Measurements from ENCODE around the gene SAMD4A.

Gene SAMD4A

DNA sequence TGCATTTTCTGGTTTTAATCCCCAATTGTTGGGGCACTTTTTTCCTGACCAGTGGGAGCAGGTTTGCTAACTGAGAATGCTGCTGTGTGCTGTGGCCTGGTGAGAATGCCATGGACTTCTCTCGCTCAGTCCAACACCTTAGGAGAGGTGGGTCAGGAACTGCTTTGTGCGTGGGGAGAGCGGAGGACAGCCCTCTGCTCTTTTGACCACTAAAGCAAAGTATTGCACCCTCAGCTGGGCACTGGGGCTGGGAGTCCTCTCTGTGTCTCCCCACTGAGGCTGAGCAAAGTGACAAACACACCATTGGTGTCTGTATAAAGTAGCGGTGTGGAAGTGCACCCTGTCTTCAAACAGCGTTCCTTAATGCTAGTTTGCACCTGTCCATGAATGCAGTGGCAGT, 136.2 kb downstream of the SAMD4A start:
- in situ Hi-C loops (cut with MboI; ENCODE audit: low pct_unique_long_range_greater_than_20kb, low sequenced_read_pairs, unreplicated experiment): no loop called here
- no peak for TF ChIP-seq CTCF (IDR thresholded peaks at IDR 0.05; ENCODE audit: extremely low read depth, insufficient read depth, missing control alignments)
- no peak for DNase-seq (ENCODE audit: low spot score)

DNA sequence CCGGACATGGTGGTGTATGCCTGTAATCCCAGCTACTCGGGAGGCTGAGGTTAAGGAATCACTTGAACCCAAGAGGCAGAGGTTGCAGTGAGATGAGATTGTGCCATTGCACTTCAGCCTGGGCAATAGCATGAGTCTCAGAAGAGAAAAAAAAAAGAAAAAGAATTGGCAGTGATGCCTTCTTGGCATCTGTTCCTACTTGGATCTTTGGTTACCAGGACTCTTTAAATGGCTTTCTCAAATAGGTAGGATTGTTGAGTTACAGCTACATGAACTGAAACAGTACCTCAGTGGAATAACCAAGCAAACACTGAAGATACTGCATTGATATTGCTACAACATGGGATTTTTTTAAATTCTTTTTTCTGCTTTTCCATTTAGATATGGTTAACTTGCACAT, 136.8 kb downstream of the SAMD4A start:
- in situ Hi-C loops (cut with MboI; ENCODE audit: low pct_unique_long_range_greater_than_20kb, low sequenced_read_pairs, unreplicated experiment): no loop called here
- TF ChIP-seq CTCF (IDR thresholded peaks at IDR 0.05; ENCODE audit: extremely low read depth, insufficient read depth, missing control alignments): no peak
- DNase-seq (ENCODE audit: low spot score): no peak

DNA sequence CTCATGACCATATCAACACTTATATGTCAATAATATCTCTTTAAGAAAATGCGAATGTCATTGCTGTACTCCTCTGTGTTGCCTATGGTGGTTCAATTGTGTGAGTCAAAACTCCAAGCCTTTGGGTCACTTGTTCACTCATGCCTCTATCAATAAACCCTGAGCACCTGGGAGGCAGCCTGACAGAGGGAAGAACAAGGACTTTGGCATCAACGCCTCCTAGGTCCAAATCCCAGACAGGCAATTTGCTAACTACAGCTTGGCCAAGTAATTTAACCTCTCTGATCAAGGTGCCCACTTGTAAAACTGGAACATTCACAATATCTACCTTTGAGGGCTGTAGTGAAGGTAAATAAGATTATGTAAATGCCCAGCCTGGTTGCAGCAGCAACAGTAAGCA, 137.8 kb downstream of the SAMD4A start:
- no peak for TF ChIP-seq CTCF (IDR thresholded peaks at IDR 0.05; ENCODE audit: extremely low read depth, insufficient read depth, missing control alignments)
- in situ Hi-C loops (cut with MboI; ENCODE audit: low pct_unique_long_range_greater_than_20kb, low sequenced_read_pairs, unreplicated experiment): no loop called here
- DNase-seq (ENCODE audit: low spot score): no peak

GRCh38 chr14:54706769-54707168, 139.8 kb downstream of the SAMD4A start:
- in situ Hi-C loops (cut with MboI; ENCODE audit: low pct_unique_long_range_greater_than_20kb, low sequenced_read_pairs, unreplicated experiment): no loop called here
- TF ChIP-seq CTCF (IDR thresholded peaks at IDR 0.05; ENCODE audit: extremely low read depth, insufficient read depth, missing control alignments): no peak
- no peak for DNase-seq (ENCODE audit: low spot score)

- no peak for DNase-seq (ENCODE audit: low spot score)
- TF ChIP-seq CTCF (IDR thresholded peaks at IDR 0.05; ENCODE audit: extremely low read depth, insufficient read depth, missing control alignments): no peak
- in situ Hi-C loops (cut with MboI; ENCODE audit: low pct_unique_long_range_greater_than_20kb, low sequenced_read_pairs, unreplicated experiment): no loop called here
Measured at GRCh38 chr14:54708161-54708560, 141.2 kb downstream of the SAMD4A start.

- TF ChIP-seq CTCF (IDR thresholded peaks at IDR 0.05; ENCODE audit: extremely low read depth, insufficient read depth, missing control alignments): no peak
- in situ Hi-C loops (cut with MboI; ENCODE audit: low pct_unique_long_range_greater_than_20kb, low sequenced_read_pairs, unreplicated experiment): no loop called here
- DNase-seq (ENCODE audit: low spot score): no peak
Measured at GRCh38 chr14:54708982-54709381, 142.1 kb downstream of the SAMD4A start.

DNA sequence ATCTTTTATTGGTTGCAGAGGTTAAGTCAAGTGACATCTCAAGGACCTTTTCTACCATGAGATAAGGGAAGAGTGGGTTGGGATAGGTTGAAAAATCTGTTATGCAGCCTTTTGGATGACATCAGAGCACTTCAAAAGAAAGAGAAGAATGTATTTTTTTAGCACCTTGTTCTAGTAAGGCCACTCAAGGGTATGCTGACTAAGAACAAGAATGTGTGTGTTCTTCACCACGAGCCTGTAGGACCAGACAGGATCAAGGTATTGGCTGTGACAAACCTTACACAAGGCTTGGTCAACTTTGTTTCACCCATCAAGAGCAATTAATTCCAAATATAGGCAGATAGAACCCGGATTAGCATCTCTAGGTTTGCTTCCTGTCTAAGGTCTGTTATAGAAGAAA, 142.5 kb downstream of the SAMD4A start:
- in situ Hi-C loops (cut with MboI; ENCODE audit: low pct_unique_long_range_greater_than_20kb, low sequenced_read_pairs, unreplicated experiment): no loop called here
- DNase-seq (ENCODE audit: low spot score): peak; percentile 47
- TF ChIP-seq CTCF (IDR thresholded peaks at IDR 0.05; ENCODE audit: extremely low read depth, insufficient read depth, missing control alignments): no peak
